GM12874 (cell line): ENCODE measurements around the gene HGS.

Experiments used
- TF ChIP-seq, protein P1 (sequence below): IDR thresholded peaks from 2 replicates; pipeline ENCODE4 v1.5.1; 2011; ENCODE audit warnings: low read depth, mild to moderate bottlenecking, control low read depth, low read length, moderate library complexity; ENCODE audit not compliant: insufficient read depth

HGS gene

DNA sequence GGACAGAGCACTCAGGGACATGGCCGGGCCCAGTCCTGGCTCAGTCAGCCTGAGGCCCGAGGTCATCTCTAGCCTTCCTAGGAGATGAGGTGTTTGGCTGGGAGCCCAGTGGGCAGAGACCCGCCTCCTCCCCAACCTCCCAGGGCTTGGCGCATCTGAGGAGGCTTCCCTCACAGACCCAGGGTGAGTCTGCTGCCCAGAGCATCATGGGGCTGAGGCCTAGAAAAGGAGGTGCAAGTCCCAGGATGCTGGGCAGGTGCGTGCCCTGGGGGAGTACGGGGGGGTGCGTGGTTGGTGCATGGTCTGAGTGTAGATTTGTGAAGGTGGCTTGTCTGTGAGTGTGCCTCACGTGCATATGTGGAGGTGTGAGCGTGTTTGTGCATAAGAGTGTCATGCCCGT is 32.1 kb upstream of the HGS start:
- TF ChIP-seq, protein P1, sequence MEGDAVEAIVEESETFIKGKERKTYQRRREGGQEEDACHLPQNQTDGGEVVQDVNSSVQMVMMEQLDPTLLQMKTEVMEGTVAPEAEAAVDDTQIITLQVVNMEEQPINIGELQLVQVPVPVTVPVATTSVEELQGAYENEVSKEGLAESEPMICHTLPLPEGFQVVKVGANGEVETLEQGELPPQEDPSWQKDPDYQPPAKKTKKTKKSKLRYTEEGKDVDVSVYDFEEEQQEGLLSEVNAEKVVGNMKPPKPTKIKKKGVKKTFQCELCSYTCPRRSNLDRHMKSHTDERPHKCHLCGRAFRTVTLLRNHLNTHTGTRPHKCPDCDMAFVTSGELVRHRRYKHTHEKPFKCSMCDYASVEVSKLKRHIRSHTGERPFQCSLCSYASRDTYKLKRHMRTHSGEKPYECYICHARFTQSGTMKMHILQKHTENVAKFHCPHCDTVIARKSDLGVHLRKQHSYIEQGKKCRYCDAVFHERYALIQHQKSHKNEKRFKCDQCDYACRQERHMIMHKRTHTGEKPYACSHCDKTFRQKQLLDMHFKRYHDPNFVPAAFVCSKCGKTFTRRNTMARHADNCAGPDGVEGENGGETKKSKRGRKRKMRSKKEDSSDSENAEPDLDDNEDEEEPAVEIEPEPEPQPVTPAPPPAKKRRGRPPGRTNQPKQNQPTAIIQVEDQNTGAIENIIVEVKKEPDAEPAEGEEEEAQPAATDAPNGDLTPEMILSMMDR, result no peak

DNA sequence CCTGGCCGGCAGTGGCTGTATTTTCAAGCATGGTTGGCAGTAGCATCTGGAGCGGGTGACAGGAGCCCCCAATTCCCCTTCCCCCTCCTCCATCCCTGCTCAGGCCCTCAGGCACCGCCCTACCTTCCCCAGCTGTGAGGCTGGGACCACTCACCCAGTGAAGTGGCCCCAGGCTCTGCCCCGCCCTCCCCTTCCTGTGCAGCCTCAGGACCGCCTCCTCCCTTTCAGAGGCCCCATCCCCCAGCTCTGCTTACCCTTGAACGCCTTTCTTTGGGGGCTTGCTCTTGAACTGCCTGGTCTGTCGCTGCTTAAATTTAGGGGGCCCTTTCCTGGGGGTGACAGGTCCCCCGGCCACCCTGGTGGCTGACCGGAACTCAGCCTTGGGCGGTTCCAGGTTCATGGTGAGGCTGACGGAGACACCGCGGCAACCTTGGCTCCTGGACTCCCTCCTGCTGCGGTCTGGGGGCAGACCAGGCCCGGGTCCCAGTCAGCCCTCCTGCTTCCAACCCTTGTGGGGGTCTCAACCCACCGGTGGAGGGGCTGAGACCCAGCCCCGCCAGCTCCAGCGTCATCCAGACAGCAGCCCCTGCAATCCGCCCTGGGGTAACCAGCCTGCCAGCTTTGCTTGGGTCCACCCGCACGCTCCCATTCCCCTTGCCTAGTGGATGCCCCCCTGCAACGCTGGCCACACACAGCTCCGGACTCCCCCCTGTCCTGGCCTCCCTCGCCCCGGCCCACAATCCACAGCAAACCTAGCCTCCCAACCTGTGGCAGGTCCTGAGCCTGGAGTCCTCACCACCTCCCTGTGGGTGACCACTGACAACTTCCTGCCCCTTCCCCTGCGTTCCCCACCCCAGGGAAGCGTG is 30.7 kb upstream of the HGS start:
- TF ChIP-seq, protein P1, result no peak

DNA sequence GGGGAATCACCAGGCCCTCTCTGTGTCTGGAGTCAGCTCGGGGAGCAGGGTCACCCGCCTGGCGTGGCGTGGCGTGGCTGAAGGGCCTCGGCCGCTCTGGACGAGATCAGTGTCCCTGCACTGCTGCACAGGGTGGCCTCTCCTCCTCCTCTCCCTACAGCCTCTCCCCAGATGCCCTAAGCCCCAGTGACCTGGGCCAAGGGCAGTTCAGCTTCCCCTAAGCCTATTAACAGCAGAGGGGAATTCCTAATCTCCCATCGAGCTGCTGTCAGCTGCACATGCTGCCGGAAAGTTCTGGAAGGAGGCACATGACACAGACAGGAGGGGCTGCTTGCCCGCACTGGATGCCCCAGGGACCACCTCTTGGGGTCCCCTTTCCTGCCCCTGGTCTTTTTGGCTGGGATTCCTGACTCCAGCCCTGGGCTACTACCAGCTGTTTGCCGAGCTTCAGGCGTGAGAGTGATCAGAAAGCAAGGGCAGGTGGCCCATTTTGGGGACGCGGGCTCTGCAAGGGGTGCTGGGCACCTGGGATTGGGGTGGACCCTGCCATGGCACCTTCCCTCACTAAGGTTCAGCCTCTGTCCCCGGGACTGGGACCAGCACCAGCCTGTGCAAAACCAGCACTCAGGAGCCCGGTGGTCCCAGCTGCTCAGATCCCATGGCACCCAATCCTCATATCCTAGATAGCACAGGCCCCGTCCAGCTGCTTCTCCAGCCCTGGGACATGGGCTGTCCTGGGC is 28.3 kb upstream of the HGS start:
- TF ChIP-seq, protein P1, result no peak

DNA sequence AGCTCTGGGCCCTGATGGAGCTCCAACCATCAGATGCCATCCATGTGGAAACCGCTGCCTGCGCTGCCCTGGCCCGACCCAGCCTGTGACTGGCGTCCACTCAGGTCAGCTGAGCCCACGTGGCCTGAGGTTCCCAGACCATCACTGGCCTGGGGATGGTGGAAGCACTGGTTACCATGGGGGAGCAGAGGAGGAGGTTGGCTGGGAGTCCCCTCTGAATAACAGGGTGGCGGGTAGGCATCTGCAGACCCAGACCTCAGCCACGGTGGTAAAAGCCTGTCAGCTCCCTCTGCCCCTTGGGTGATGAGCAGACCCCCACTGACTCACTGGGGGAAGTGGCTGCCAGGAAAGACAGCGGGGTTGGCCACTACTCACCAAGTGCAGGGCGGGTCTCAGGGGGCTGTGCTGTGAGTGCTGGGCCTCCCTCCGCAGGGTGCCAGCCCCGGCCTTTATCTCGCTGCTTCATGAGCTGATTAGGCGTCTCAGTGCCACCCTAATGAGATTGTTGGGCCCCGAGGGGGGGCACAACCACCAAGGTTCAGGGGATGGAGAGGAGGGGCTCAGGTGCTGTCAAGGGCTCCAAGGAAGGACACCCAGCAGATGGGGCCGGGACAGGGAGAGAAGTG is 27.6 kb upstream of the HGS start, which contains the start of gene PDE6G:
Gene PDE6G (minus strand): TSS at position 425 of the 626 bp plus-strand sequence. CDS start 3,237 bp downstream, outside the sequence.
- TF ChIP-seq, protein P1, result no peak

DNA sequence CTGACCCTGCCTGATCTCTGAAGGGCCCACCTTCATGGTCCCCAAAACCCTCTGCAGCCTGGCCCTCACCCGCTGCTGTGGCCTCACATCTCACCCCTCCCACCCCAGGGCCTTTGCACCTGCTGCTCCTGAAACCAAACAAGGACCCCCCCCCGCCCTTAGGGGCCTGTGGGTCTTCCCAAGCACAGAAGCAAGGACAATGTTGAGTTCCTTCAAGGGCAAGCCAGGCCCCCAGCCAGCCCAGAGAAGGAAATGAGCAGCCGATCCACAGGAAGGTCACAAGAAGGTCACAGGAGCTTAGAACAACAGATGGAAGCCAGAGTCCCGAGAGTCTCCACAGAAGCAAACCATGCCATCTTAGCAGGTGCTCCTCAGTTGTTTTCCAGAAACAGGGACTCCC is 27.0 kb upstream of the HGS start:
- TF ChIP-seq, protein P1, result no peak

DNA sequence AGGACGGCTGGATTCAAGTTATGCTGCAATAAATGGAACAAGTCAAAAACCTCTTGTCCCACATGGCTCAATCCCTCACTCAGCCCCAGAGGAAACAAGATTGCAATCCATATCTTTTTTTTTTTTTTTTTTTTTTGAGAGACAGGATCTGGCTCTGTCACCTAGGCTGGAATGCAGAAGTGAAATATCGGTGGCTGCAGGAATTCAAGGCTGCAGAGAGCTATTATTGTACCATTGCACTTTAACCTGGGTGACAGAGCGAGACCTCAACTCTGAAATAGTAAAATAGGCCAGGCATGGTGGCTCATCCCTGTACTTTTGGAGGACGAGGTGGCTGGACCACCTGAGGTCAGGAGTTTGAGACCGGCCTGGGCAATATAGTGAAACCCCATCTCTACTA is 24.8 kb upstream of the HGS start:
- TF ChIP-seq, protein P1, result no peak

DNA sequence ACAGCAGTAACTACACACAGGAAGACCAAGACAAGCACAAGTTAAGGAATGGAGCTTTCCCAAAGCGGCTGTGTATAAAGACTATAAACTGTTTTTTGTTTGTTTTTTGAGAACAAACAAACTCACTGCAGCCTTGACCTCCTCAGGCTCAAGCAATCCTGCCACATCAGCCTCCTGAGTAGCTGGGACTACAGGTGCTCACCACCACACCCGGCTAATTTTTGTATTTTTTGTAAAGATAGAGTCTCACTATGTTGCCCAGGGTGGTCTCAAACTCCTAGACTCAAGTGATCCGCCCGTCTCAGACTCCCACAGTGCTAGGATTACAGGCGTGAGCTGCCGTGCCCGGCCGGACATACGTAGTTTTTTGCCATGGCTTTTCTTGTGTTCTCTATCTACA is 23.4 kb upstream of the HGS start:
- TF ChIP-seq, protein P1, result no peak
